Nephron progenitor cell (in vitro differentiated cells): ENCODE data around the gene C1QTNF1.

Experiments used
- DNase-seq: peaks from one replicate; pipeline ENCODE4 v3.0.0; 2021
- H3K27ac Mint-ChIP-seq: 2 replicates; pipeline ENCODE4 v1.8.0; 2021; ENCODE audit warnings: mild to moderate bottlenecking, moderate library complexity, mixed read lengths
- H3K27me3 Mint-ChIP-seq: 2 replicates; pipeline ENCODE4 v1.8.0; 2021; ENCODE audit warnings: mild to moderate bottlenecking, low read depth, mixed read lengths; ENCODE audit not compliant: poor library complexity
- H3K36me3 Mint-ChIP-seq: 2 replicates; pipeline ENCODE4 v1.8.0; 2021; ENCODE audit warnings: low read depth, mixed read lengths
- H3K4me1 Mint-ChIP-seq: 2 replicates; pipeline ENCODE4 v1.8.0; 2021; ENCODE audit warnings: mixed read lengths
- H3K4me3 Mint-ChIP-seq: 2 replicates; pipeline ENCODE4 v1.8.0; 2021; ENCODE audit warnings: mild to moderate bottlenecking, moderate library complexity, mixed read lengths
- H3K9me3 Mint-ChIP-seq: 2 replicates; pipeline ENCODE4 v1.8.0; 2021; ENCODE audit warnings: mild to moderate bottlenecking, moderate library complexity, mixed read lengths
- CTCF ChIP-seq: fragments of 200-600 bp; sonication (generic); IDR thresholded peaks from 2 replicates; pipeline ENCODE4 v1.5.0; 2021; ENCODE audit warnings: antibody characterized with exemption

Gene C1QTNF1

GRCh38 chr17:79014158-79014758, 9.7 kb upstream of the C1QTNF1 start:
- Mint-ChIP-seq H3K4me3 (no peak overlapping the region), H3K36me3 (no peaks in the 10 kb centered on the region), H3K9me3 (peaks cover 62% of the 10 kb centered on the region), H3K4me1 (peaks cover 16% of the 10 kb centered on the region), H3K27me3 (peaks cover 31% of the 10 kb centered on the region), H3K27ac (no peak overlapping the region)
- no peak for TF ChIP-seq CTCF
- no peak for DNase-seq

GRCh38 chr17:79017546-79018369, 6.2 kb upstream of the C1QTNF1 start:
- Mint-ChIP-seq H3K27me3 (peaks cover 52% of the 10 kb centered on the region), H3K36me3 (no peaks in the 10 kb centered on the region), H3K4me3 (no peak overlapping the region), H3K27ac (no peak overlapping the region), H3K4me1 (peaks cover 13% of the 10 kb centered on the region), H3K9me3 (peaks cover 42% of the 10 kb centered on the region)
- DNase-seq: no peak
- TF ChIP-seq CTCF: no peak

DNA sequence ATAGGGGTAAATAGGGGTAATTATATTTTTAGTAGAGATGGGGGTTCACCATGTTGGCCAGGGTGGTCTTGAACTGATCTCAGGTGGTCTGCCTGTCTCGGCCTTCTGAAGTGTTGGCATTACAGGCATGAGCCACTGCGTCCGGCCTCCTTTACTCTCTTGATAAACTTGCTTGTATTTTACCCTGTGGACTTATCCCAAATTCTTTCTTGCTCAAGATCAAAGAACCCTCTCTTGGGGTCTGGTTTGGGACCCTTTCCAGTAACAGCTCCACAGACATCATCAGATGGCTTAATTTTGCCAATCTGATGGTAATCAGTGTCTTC, 5.6 kb upstream of the C1QTNF1 start:
- Mint-ChIP-seq H3K27ac (no peak overlapping the region), H3K4me3 (no peak overlapping the region), H3K9me3 (peaks cover 36% of the 10 kb centered on the region), H3K27me3 (peaks cover 56% of the 10 kb centered on the region), H3K36me3 (no peaks in the 10 kb centered on the region), H3K4me1 (peaks cover 14% of the 10 kb centered on the region)
- TF ChIP-seq CTCF: no peak
- no peak for DNase-seq

GRCh38 chr17:79019261-79019631, 4.7 kb upstream of the C1QTNF1 start:
- H3K27ac Mint-ChIP-seq: no peak overlapping the region
- no peak overlapping the region for H3K4me3 Mint-ChIP-seq
- no peak for TF ChIP-seq CTCF
- H3K9me3 Mint-ChIP-seq: peaks cover 27% of the 10 kb centered on the region
- no peak for DNase-seq
- H3K36me3 Mint-ChIP-seq: no peaks in the 10 kb centered on the region
- H3K4me1 Mint-ChIP-seq: peaks cover 21% of the 10 kb centered on the region
- H3K27me3 Mint-ChIP-seq: peaks cover 61% of the 10 kb centered on the region

- no peak overlapping the region for H3K4me3 Mint-ChIP-seq
- H3K9me3 Mint-ChIP-seq: peaks cover 20% of the 10 kb centered on the region
- H3K27me3 Mint-ChIP-seq: peaks cover 68% of the 10 kb centered on the region
- no peak overlapping the region for H3K27ac Mint-ChIP-seq
- peak; percentile 34 for TF ChIP-seq CTCF
- no peaks in the 10 kb centered on the region for H3K36me3 Mint-ChIP-seq
- peaks cover 27% of the 10 kb centered on the region for H3K4me1 Mint-ChIP-seq
- no peak for DNase-seq
These were observed 4.1 kb upstream of the C1QTNF1 start for GRCh38 chr17:79019632-79020584.
